Neuronal stem cell (in vitro differentiated cells): Measurements from ENCODE around the gene CD33.
A peak's percentile ranks its signal among the peaks of the same experiment; 100 is the strongest.

ENCODE experiments used
- DNase-seq: peaks from one replicate; pipeline ENCODE4 v3.0.0-alpha.2; 2013; ENCODE audit warnings: low spot score
- H2AFZ ChIP-seq: one replicate; pipeline ENCODE4 v1.6.1; 2013; ENCODE audit warnings: mild to moderate bottlenecking, low read length, inconsistent platforms
- H2AK5ac ChIP-seq: 2 replicates; pipeline ENCODE4 v1.6.1; 2013; ENCODE audit warnings: low read depth, mild to moderate bottlenecking, inconsistent platforms, low read length, moderate library complexity, mixed read lengths
- H2BK120ac ChIP-seq: 2 replicates; pipeline ENCODE4 v1.6.1; 2013; ENCODE audit warnings: low read depth, mild to moderate bottlenecking, inconsistent platforms, low read length, moderate library complexity, mixed read lengths
- H2BK12ac ChIP-seq: one replicate; pipeline ENCODE4 v1.6.1; 2013; ENCODE audit warnings: low read length, inconsistent platforms
- H2BK15ac ChIP-seq: 2 replicates; pipeline ENCODE4 v1.6.1; 2013; ENCODE audit warnings: mild to moderate bottlenecking, low read length, inconsistent platforms, mixed read lengths
- H2BK5ac ChIP-seq: one replicate; pipeline ENCODE4 v1.6.1; 2013; ENCODE audit warnings: inconsistent platforms, mild to moderate bottlenecking, low read length, moderate library complexity
- H3K14ac ChIP-seq: one replicate; pipeline ENCODE4 v1.6.1; 2013; ENCODE audit warnings: low read length, inconsistent platforms
- H3K18ac ChIP-seq: 2 replicates; pipeline ENCODE4 v1.6.1; 2013; ENCODE audit warnings: low read length, inconsistent platforms
- H3K23ac ChIP-seq: 2 replicates; pipeline ENCODE4 v1.6.1; 2013; ENCODE audit warnings: low read depth, mild to moderate bottlenecking, mixed read lengths, low read length, inconsistent platforms; ENCODE audit not compliant: poor library complexity
- H3K27ac ChIP-seq: replicated peaks from 3 replicates; pipeline ENCODE4 v1.5.1; 2013; ENCODE audit warnings: low read length, inconsistent platforms
- H3K27me3 ChIP-seq, 3 experiments: 2 replicates each; pipeline ENCODE4 v1.6.1; 2013; ENCODE audit warnings: low read length in 3 of 3, mild to moderate bottlenecking in 2 of 3, inconsistent platforms in 1 of 3, low read depth in 1 of 3, mixed read lengths in 1 of 3, moderate library complexity in 1 of 3; ENCODE audit not compliant: control insufficient read depth in 3 of 3, insufficient read depth in 3 of 3
- H3K36me3 ChIP-seq, 2 donors: replicated peaks in 1 of 2; 2 replicates each; pipeline ENCODE4 v1.6.1; 2013; ENCODE audit warnings: low read length in 2 of 2; ENCODE audit not compliant: control insufficient read depth in 2 of 2, insufficient read depth in 2 of 2
- H3K4ac ChIP-seq: 2 replicates; pipeline ENCODE4 v1.6.1; 2013; ENCODE audit warnings: inconsistent platforms, mild to moderate bottlenecking, low read length, moderate library complexity
- H3K4me1 ChIP-seq, 2 donors: 1 replicate in 1 of 2; 2 replicates in 1 of 2; pipeline ENCODE4 v1.6.1; 2013; ENCODE audit warnings: low read length in 2 of 2, low read depth in 1 of 2; ENCODE audit not compliant: control insufficient read depth in 2 of 2, insufficient read depth in 1 of 2
- H3K4me2 ChIP-seq: one replicate; pipeline ENCODE4 v1.6.1; 2013; ENCODE audit warnings: mild to moderate bottlenecking, low read length, inconsistent platforms; ENCODE audit not compliant: insufficient read depth, poor library complexity, severe bottlenecking
- H3K4me3 ChIP-seq, 2 donors: 2 replicates each; pipeline ENCODE4 v1.5.1; 2013; ENCODE audit warnings: low read length in 2 of 2, mild to moderate bottlenecking in 2 of 2, inconsistent platforms in 1 of 2, moderate library complexity in 1 of 2
- H3K79me1 ChIP-seq: one replicate; pipeline ENCODE4 v1.6.1; 2013; ENCODE audit warnings: low read depth, mild to moderate bottlenecking, inconsistent platforms, low read length, moderate library complexity
- H3K9ac ChIP-seq: one replicate; pipeline ENCODE4 v1.6.1; 2013; ENCODE audit warnings: mild to moderate bottlenecking, low read depth, low read length, inconsistent platforms; ENCODE audit not compliant: poor library complexity
- H3K9me3 ChIP-seq, 2 donors: replicated peaks in 1 of 2; 2 replicates each; pipeline versions ENCODE3 to v1.6.1; 2013; ENCODE audit warnings: low read length in 2 of 2, mild to moderate bottlenecking in 2 of 2, inconsistent platforms in 1 of 2, low read depth in 1 of 2, mixed read lengths in 1 of 2, moderate library complexity in 1 of 2; ENCODE audit not compliant: control insufficient read depth in 2 of 2, insufficient read depth in 1 of 2
- H4K8ac ChIP-seq: one replicate; pipeline ENCODE4 v1.6.1; 2013; ENCODE audit warnings: low read depth, mild to moderate bottlenecking, inconsistent platforms, low read length, moderate library complexity
- H4K91ac ChIP-seq: one replicate; pipeline ENCODE4 v1.6.1; 2013; ENCODE audit warnings: low read length, low read depth, mild to moderate bottlenecking, inconsistent platforms; ENCODE audit not compliant: poor library complexity
- WGBS, 2 donors: extraction: QIAGEN DNeasy Blood & Tissue Kit; methylation state at CpG; one replicate each; pipeline ENCODE4 v1.1.7; 2013; ENCODE audit warnings: missing lambda C conversion rate in 2 of 2, mixed read lengths in 1 of 2; ENCODE audit not compliant: insufficient read length in 2 of 2, insufficient replicate concordance in 1 of 2; ENCODE audit errors: extremely low coverage in 2 of 2; 5-methylcytosine and 5-hydroxymethylcytosine counted together

Gene CD33

DNA sequence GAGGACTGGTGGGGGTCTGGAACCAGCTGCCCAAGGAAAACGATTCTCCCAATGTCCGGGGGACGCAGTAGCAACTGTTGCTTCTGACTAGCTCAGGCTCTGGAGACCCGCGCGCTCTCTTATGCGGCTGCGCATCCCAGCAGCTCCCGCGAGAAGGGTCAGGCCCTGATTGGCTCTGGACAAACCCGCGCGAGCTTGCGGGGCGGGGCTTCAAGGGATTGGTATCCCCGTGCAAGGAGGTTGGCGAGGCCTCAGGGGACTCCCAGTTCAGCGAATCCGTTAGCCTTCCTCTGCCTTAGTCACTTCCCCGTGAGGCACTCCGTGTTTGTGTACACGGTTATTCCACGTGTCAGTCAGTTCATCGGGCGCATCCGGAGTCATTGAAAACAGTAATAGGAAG, 46.2 kb downstream of the CD33 start:
- H3K9ac ChIP-seq = no peak overlapping the region
- no peak overlapping the region for H2BK5ac ChIP-seq
- H4K91ac ChIP-seq = no peak overlapping the region
- H2AFZ ChIP-seq = no peak overlapping the region
- WGBS, 2 donors = no CpG with 5 or more reads among the region's 26 CpGs
- no peak overlapping the region for H3K27ac ChIP-seq
- H3K18ac ChIP-seq = peak overlapping the region; percentile 32
- H2BK15ac ChIP-seq = no peak overlapping the region
- H3K4me2 ChIP-seq = no peak overlapping the region
- H2BK120ac ChIP-seq = no peak overlapping the region
- no peak for DNase-seq
- no peak overlapping the region for H3K4ac ChIP-seq
- peaks cover 0 to 2% of the 10 kb centered on the region in 2 donors for H3K9me3 ChIP-seq
- H3K14ac ChIP-seq = no peak overlapping the region
- H3K4me1 ChIP-seq = peaks cover 0 to 4% of the 10 kb centered on the region in 2 donors
- no peak overlapping the region for H2BK12ac ChIP-seq
- H2AK5ac ChIP-seq = no peak overlapping the region
- no peak overlapping the region for H3K23ac ChIP-seq
- H4K8ac ChIP-seq = no peak overlapping the region
- no peaks in the 10 kb centered on the region for H3K79me1 ChIP-seq
- H3K36me3 ChIP-seq = no peaks in the 10 kb centered on the region
- no peak overlapping the region for H3K4me3 ChIP-seq
- peaks cover 0 to 3% (median 0%) of the 10 kb centered on the region in 3 experiments for H3K27me3 ChIP-seq

DNA sequence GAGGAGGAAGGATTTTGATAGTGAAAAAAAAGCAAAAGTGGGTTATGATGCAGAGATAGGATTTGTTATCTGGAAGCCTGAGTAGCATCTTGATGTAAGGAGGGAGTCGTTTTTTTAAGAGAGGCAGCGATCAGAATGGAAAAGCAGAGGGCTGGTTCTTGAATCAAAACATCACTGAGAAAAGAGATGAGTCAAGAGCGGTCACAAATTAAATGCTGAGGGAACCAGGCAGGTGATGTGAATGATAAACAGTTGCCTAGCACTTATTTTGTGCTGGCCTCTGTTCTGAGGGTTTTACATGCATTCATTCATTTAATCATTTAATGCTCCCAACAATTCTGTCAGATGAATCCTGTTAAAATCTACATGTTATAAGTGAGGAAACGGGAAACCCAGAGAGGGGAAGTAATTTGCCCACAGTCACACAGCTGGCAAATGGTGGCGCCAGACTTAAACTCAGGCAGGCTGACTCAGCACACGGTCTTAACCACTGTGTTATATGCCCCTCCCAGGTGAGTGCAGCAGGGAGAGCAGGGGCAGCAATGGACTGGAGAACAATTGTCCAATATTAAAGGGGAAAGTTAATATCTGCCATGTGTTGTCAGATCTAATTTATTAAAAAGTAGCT, 47.4 kb downstream of the CD33 start:
- Histone ChIP-seq H4K91ac (no peak overlapping the region), H2BK12ac (no peak overlapping the region), H3K9ac (no peak overlapping the region), H3K14ac (no peak overlapping the region), H3K9me3 (peaks cover 0 to 2% of the 10 kb centered on the region in 2 donors), H3K23ac (no peak overlapping the region), H2AK5ac (no peak overlapping the region), H3K79me1 (no peaks in the 10 kb centered on the region), H3K36me3 (no peaks in the 10 kb centered on the region), H3K18ac (no peak overlapping the region), H3K4ac (no peak overlapping the region), H4K8ac (no peak overlapping the region), H3K4me2 (no peak overlapping the region), H3K4me1 (peaks cover 0 to 4% of the 10 kb centered on the region in 2 donors), H3K27me3 (peaks cover 0 to 3% (median 0%) of the 10 kb centered on the region in 3 experiments), H2BK120ac (no peak overlapping the region), H3K4me3 (no peak overlapping the region), H2AFZ (no peak overlapping the region), H3K27ac (no peak overlapping the region), H2BK15ac (no peak overlapping the region), H2BK5ac (no peak overlapping the region)
- no peak for DNase-seq
- no CpG with 5 or more reads among the region's 6 CpGs for WGBS, 2 donors

DNA sequence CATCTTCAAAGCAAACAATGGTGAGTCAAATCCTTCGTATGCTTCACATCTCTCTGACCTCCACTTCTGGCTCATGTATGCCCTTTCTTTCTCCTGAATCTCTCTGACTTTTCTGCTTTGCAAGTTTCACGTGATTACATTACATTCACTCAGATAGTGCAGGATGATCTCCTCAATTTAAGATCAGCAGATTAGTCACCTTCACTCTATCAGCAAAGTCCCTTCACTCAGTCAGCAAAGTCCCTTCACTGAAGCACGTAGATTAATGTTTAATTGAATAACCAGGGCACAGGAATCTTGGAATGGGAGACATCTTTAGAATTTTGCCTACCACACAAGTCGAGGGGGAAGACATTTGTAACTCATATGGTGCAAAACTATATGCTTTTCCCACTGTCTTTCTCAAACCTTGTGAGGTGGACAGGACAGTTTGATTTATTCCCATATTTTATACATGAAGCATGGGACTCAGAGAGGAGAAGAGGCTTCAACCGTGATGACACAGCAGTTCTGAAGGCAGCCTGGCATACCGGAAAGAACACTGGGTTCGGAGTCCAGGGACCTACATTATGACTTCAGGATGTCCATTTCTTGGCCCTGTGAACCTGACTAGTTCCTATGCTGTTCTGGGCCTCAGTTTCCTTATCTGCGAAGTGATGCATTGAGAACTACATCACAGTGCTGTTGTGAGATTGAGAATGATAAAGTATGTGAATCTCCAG, 49.3 kb downstream of the CD33 start:
- H3K27ac ChIP-seq = no peak overlapping the region
- no peaks in the 10 kb centered on the region for H3K79me1 ChIP-seq
- no peak overlapping the region for H3K4ac ChIP-seq
- no peak for DNase-seq
- H3K18ac ChIP-seq = no peak overlapping the region
- H2AFZ ChIP-seq = no peak overlapping the region
- no peak overlapping the region for H2BK15ac ChIP-seq
- no peak overlapping the region for H3K9ac ChIP-seq
- H3K4me1 ChIP-seq = peaks cover 0 to 4% of the 10 kb centered on the region in 2 donors
- no peaks in the 10 kb centered on the region for H3K27me3 ChIP-seq
- H3K23ac ChIP-seq = no peak overlapping the region
- H4K91ac ChIP-seq = no peak overlapping the region
- H2AK5ac ChIP-seq = no peak overlapping the region
- no peak overlapping the region for H4K8ac ChIP-seq
- no peak overlapping the region for H2BK5ac ChIP-seq
- H3K14ac ChIP-seq = no peak overlapping the region
- no CpG with 5 or more reads among the region's 8 CpGs for WGBS, 2 donors
- no peak overlapping the region for H2BK120ac ChIP-seq
- no peak overlapping the region for H3K4me3 ChIP-seq
- no peak overlapping the region for H3K4me2 ChIP-seq
- H3K36me3 ChIP-seq = no peaks in the 10 kb centered on the region
- H2BK12ac ChIP-seq = no peak overlapping the region
- peaks cover 0 to 3% of the 10 kb centered on the region in 2 donors for H3K9me3 ChIP-seq

- H2BK5ac ChIP-seq = no peak overlapping the region
- no peak for DNase-seq
- WGBS, 2 donors = no CpG with 5 or more reads among the region's 3 CpGs
- no peak overlapping the region for H3K18ac ChIP-seq
- H4K8ac ChIP-seq = no peak overlapping the region
- no peak overlapping the region for H3K4me2 ChIP-seq
- no peak overlapping the region for H2BK12ac ChIP-seq
- H3K4ac ChIP-seq = no peak overlapping the region
- H3K14ac ChIP-seq = no peak overlapping the region
- no peaks in the 10 kb centered on the region for H3K4me1 ChIP-seq
- H3K27me3 ChIP-seq = no peaks in the 10 kb centered on the region
- H2BK15ac ChIP-seq = no peak overlapping the region
- no peak overlapping the region for H3K27ac ChIP-seq
- no peaks in the 10 kb centered on the region for H3K36me3 ChIP-seq
- peaks cover 0 to 6% of the 10 kb centered on the region in 2 donors for H3K9me3 ChIP-seq
- H3K23ac ChIP-seq = no peak overlapping the region
- no peak overlapping the region for H2AFZ ChIP-seq
- no peaks in the 10 kb centered on the region for H3K79me1 ChIP-seq
- H2AK5ac ChIP-seq = no peak overlapping the region
- H3K9ac ChIP-seq = no peak overlapping the region
- no peak overlapping the region for H4K91ac ChIP-seq
- no peak overlapping the region for H2BK120ac ChIP-seq
- no peak overlapping the region for H3K4me3 ChIP-seq
Measured at GRCh38 chr19:51277112-51277511, 52.2 kb downstream of the CD33 start.
